DOHH2 (cell line): ENCODE results near the gene GAS7.
"Not testable (repeated sequence)": the region's sequence is repeated elsewhere in the genome, so short reads cannot be mapped to it uniquely, and the experiment has no call there.

ENCODE experiments used
- H3F3A ChIP-seq: fragments of 200-600 bp; sonication (generic), shearing (Covaris generic); 2 replicates; pipeline ENCODE4 v1.6.0; 2016; ENCODE audit warnings: antibody characterized with exemption, mild to moderate bottlenecking; ENCODE audit not compliant: control insufficient read depth, insufficient read depth
- H3K27ac ChIP-seq: fragments of 200-600 bp; sonication (generic); 2 replicates; pipeline ENCODE4 v1.5.1; 2014; ENCODE audit warnings: low read depth, mild to moderate bottlenecking, low read length, moderate library complexity
- H3K27me3 ChIP-seq: fragments of 200-600 bp; sonication (generic); 2 replicates; pipeline ENCODE4 v1.6.1; 2014; ENCODE audit warnings: mild to moderate bottlenecking, low read length, mixed read lengths; ENCODE audit not compliant: control insufficient read depth
- H3K36me3 ChIP-seq: fragments of 200-600 bp; sonication (generic); 2 replicates; pipeline ENCODE4 v1.6.1; 2014; ENCODE audit warnings: mild to moderate bottlenecking, low read length, moderate library complexity, mixed read lengths; ENCODE audit not compliant: control insufficient read depth
- H3K4me1 ChIP-seq: fragments of 200-600 bp; sonication (generic); 2 replicates; pipeline ENCODE4 v1.6.1; 2014; ENCODE audit warnings: mild to moderate bottlenecking, low read length, mixed read lengths; ENCODE audit not compliant: control insufficient read depth
- H3K4me2 ChIP-seq: fragments of 200-600 bp; sonication (generic); 2 replicates; pipeline ENCODE4 v1.6.0; 2014; ENCODE audit warnings: mild to moderate bottlenecking, low read length, moderate library complexity
- H3K4me3 ChIP-seq: fragments of 200-600 bp; sonication (generic); 2 replicates; pipeline ENCODE4 v1.5.1; 2014; ENCODE audit warnings: mild to moderate bottlenecking, low read length, mixed read lengths
- H3K79me2 ChIP-seq: fragments of 200-600 bp; sonication (generic); 2 replicates; pipeline ENCODE4 v1.6.1; 2014; ENCODE audit warnings: mild to moderate bottlenecking, low read length, mixed read lengths; ENCODE audit not compliant: control insufficient read depth
- H3K9me2 ChIP-seq: fragments of 200-600 bp; sonication (generic); replicated peaks from 2 replicates; pipeline ENCODE4 v1.6.1; 2014; ENCODE audit warnings: mild to moderate bottlenecking, low read length, mixed read lengths; ENCODE audit not compliant: control insufficient read depth
- H3K9me3 ChIP-seq: fragments of 200-600 bp; sonication (generic); 2 replicates; pipeline ENCODE4 v1.6.1; 2014; ENCODE audit warnings: antibody characterized with exemption, low read length, mixed read lengths; ENCODE audit not compliant: control insufficient read depth, insufficient read depth
- H4K20me1 ChIP-seq: fragments of 200-600 bp; sonication (generic); 2 replicates; pipeline ENCODE4 v1.6.0; 2014; ENCODE audit warnings: low read depth, mild to moderate bottlenecking, antibody characterized with exemption, low read length, moderate library complexity; ENCODE audit not compliant: control insufficient read depth, insufficient read depth
- EZH2phosphoT487 ChIP-seq: fragments of 200-600 bp; sonication (generic); IDR thresholded peaks from 2 replicates; pipeline ENCODE4 v1.6.1; 2017; ENCODE audit warnings: borderline replicate concordance, mild to moderate bottlenecking, antibody characterized with exemption, low read length, moderate library complexity, mixed read lengths
- TF ChIP-seq, protein P1 (sequence below): fragments of 200-600 bp; sonication (generic); IDR thresholded peaks from one replicate; pipeline ENCODE4 v1.5.1; 2014; ENCODE audit warnings: antibody characterized with exemption, mild to moderate bottlenecking, low read depth, low read length; ENCODE audit not compliant: poor library complexity, severe bottlenecking

GAS7 gene

DNA sequence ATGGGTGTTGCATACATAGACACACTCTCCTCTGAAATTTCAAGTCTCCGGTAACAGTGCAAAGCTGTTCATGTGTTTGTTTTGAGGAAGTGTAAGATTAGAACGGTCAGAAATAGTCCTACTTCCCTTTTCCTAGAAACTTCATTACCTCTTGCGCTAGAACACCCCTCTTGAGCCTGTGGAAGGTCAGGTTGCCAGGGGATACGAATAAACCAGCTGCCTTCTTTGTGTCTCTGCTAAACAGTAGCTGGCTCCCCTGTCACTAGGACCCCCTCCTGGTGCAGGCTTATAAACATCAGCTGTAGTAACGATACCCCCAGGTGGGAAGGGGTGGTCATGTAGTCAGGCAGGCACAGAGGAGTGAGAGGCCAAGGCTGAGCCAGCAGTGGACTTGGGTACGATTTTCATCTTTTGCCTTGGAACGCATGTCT is 179.9 kb downstream of the GAS7 start:
- H3K79me2 ChIP-seq: no peaks in the 10 kb centered on the region
- no peaks in the 10 kb centered on the region for H3K9me3 ChIP-seq
- no peak for TF ChIP-seq EZH2phosphoT487
- TF ChIP-seq, protein P1, sequence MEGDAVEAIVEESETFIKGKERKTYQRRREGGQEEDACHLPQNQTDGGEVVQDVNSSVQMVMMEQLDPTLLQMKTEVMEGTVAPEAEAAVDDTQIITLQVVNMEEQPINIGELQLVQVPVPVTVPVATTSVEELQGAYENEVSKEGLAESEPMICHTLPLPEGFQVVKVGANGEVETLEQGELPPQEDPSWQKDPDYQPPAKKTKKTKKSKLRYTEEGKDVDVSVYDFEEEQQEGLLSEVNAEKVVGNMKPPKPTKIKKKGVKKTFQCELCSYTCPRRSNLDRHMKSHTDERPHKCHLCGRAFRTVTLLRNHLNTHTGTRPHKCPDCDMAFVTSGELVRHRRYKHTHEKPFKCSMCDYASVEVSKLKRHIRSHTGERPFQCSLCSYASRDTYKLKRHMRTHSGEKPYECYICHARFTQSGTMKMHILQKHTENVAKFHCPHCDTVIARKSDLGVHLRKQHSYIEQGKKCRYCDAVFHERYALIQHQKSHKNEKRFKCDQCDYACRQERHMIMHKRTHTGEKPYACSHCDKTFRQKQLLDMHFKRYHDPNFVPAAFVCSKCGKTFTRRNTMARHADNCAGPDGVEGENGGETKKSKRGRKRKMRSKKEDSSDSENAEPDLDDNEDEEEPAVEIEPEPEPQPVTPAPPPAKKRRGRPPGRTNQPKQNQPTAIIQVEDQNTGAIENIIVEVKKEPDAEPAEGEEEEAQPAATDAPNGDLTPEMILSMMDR: no peak
- H3K9me2 ChIP-seq: no peaks in the 10 kb centered on the region
- H3K4me3 ChIP-seq: no peak overlapping the region
- H3K4me2 ChIP-seq: no peak overlapping the region
- H3F3A ChIP-seq: no peaks in the 10 kb centered on the region
- peaks cover 6% of the 10 kb centered on the region for H3K4me1 ChIP-seq
- no peaks in the 10 kb centered on the region for H4K20me1 ChIP-seq
- H3K27ac ChIP-seq: no peak overlapping the region
- no peaks in the 10 kb centered on the region for H3K36me3 ChIP-seq
- H3K27me3 ChIP-seq: no peaks in the 10 kb centered on the region; the same call in 1 of the 2 replicates

DNA sequence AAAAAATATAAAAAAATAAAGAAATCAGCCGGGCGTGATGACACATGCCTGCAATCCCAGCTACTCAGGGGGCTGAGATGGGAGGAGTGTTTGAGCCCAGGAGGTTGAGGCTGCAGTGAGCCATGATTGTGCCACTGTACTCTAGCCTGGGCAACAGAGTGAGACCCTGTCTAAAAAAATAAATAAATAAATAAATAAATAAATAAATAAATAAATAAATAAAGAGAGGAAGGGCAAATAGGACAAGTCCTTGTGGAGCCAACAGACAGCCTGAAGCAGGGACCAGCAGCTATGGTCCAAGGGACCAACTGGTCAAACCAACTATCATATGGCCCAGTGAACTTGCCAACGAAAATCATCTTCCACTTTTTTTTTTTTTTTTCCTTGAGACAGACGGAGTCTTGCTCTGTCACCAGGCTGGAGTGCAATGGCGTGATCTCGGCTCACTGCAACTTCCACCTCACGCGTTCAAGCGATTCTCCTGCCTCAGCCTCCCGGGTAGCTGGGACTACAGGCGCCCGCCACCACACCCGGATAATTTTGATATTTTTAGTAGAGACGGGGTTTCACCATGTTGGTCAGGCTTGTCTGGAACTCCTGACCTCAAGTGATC is 181.3 kb downstream of the GAS7 start:
- H3K79me2 ChIP-seq, H3K4me2 ChIP-seq, H3K4me1 ChIP-seq, H3K27ac ChIP-seq, H3K9me3 ChIP-seq, H3K9me2 ChIP-seq, H3K4me3 ChIP-seq, H4K20me1 ChIP-seq, H3K36me3 ChIP-seq, H3K27me3 ChIP-seq, H3F3A ChIP-seq: not testable (repeated sequence)

DNA sequence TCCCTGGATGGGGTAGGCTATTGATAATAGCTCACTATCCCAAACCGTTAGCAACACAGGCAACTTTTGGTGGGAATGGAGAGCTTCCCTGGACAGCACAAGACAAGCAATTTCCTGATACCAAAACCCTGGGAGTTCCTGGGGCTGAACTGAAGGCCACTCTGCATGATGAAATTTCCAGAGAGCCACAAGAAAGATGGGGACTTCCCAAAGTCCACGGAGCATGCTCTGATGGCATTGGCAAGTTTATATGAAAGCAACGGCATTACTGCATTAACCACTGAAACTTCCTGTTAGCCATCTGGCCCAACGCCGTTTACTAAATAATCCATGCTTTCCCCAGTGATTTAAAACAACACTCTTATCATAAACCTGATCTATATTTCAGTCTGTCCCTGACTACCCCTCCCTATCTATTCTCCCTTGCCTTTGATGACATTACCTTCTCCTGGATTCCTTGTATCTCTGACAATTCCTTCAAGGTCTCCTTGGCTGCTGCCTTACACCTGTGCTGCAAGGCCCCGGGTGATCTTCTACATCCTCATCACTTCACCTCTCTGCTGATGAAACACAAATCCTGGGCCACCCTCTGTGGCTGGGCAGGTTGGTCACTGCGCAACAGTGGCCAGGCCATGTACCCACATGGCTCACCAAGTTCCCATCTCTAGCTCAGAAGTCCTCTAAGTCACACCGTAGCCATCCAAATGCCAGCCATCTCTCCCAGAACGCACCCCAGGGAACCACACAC is 184.9 kb downstream of the GAS7 start:
- H3K36me3 ChIP-seq: no peaks in the 10 kb centered on the region
- no peak overlapping the region for H3K27ac ChIP-seq
- H3F3A ChIP-seq: no peaks in the 10 kb centered on the region
- H3K4me2 ChIP-seq: no peak overlapping the region
- TF ChIP-seq, protein P1: no peak
- TF ChIP-seq EZH2phosphoT487: no peak
- H3K4me3 ChIP-seq: no peak overlapping the region
- H3K27me3 ChIP-seq: no peaks in the 10 kb centered on the region
- no peaks in the 10 kb centered on the region for H4K20me1 ChIP-seq
- H3K9me3 ChIP-seq: no peaks in the 10 kb centered on the region
- H3K9me2 ChIP-seq: no peaks in the 10 kb centered on the region
- peaks cover 5% of the 10 kb centered on the region for H3K4me1 ChIP-seq
- H3K79me2 ChIP-seq: no peaks in the 10 kb centered on the region

DNA sequence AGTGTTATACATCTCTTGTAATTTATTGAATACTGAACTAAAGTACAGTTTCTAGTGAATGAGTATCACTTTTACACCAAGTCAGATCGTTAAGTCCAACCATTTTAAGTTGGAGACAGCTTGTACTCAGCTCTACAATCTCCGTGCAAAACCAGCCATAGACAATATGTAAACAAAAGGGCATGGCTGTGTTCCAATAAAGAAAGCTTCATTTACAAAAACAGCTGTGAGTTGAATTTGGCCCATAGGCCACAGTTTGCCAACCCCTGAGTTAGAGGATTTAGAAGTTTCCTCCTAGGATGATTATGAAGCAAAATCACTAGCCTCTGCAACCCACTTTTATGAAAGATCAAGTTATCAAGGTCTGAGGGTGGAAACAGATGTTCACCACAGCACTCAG is 187.7 kb downstream of the GAS7 start:
- H3K4me1 ChIP-seq: no peaks in the 10 kb centered on the region
- H3K79me2 ChIP-seq: no peaks in the 10 kb centered on the region
- peaks cover 2% of the 10 kb centered on the region; the same call in 1 of the 2 replicates for H3K9me3 ChIP-seq
- H3K27me3 ChIP-seq: no peaks in the 10 kb centered on the region
- no peaks in the 10 kb centered on the region for H3F3A ChIP-seq
- H4K20me1 ChIP-seq: no peaks in the 10 kb centered on the region
- no peak overlapping the region for H3K4me3 ChIP-seq
- no peaks in the 10 kb centered on the region for H3K9me2 ChIP-seq
- no peaks in the 10 kb centered on the region for H3K36me3 ChIP-seq
- TF ChIP-seq EZH2phosphoT487: no peak
- TF ChIP-seq, protein P1: no peak
- no peak overlapping the region for H3K27ac ChIP-seq
- H3K4me2 ChIP-seq: no peak overlapping the region
